Right lobe of liver (tissue), 4 donors: ENCODE measurements around the gene MAP3K12.

Source experiments
- POLR2A ChIP-seq: fragments of 450-650 bp; IDR thresholded peaks from one replicate; pipeline ENCODE4 v1.6.1; 2017; ENCODE audit warnings: antibody characterized with exemption, mild to moderate bottlenecking
- TF ChIP-seq, protein P1 (sequence below), 4 donors: fragments of 200-600 bp in 3 of 4; fragments of 450-650 bp in 1 of 4; IDR thresholded peaks; one replicate each; pipeline versions ENCODE4 v1.5.1 to v1.8.0; 2016 to 2022; ENCODE audit warnings: antibody characterized with exemption in 4 of 4, mild to moderate bottlenecking in 2 of 4
- donor health status: DM: no; HTN: no; CAD: no.
- donor health status: DM: no; HTN: no; CAD: no.
- donor health status: DM: no; HTN: yes; CAD: no.

DNA sequence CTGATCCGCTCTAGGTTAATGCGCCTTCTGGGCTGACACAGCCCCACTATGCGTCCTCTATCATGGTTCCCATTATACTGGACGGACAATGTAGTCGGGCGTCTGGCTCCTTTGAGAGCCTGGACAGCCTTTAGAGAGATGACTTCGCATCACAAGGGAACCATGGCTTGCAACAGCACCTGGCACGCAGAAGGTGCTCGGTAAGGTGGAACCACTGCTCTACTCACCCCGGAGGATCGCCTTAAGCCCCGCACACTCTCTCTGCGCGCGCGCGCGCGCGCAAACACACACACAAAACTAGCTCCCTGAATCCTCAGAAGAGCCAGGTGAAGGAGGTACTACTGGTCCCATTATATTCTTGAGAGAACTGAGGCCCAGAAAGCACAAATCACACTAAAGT is 7.1 kb downstream of the MAP3K12 start:
- TF ChIP-seq, protein P1, sequence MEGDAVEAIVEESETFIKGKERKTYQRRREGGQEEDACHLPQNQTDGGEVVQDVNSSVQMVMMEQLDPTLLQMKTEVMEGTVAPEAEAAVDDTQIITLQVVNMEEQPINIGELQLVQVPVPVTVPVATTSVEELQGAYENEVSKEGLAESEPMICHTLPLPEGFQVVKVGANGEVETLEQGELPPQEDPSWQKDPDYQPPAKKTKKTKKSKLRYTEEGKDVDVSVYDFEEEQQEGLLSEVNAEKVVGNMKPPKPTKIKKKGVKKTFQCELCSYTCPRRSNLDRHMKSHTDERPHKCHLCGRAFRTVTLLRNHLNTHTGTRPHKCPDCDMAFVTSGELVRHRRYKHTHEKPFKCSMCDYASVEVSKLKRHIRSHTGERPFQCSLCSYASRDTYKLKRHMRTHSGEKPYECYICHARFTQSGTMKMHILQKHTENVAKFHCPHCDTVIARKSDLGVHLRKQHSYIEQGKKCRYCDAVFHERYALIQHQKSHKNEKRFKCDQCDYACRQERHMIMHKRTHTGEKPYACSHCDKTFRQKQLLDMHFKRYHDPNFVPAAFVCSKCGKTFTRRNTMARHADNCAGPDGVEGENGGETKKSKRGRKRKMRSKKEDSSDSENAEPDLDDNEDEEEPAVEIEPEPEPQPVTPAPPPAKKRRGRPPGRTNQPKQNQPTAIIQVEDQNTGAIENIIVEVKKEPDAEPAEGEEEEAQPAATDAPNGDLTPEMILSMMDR (IDR thresholded peaks at IDR 0.05) = no peak
- no peak for TF ChIP-seq POLR2A
